Dermis microvascular lymphatic vessel endothelial cell (primary cell): ENCODE results near the gene USH1C. TPM values are rescaled to one million over a fixed set of nuclear protein-coding genes. Genes with fewer than 3 reads are reported as not detected.

Experiments
- total RNA-seq: library from RNA; depleted of rRNA; stranded (reverse); fragments of >200 nt; gene quantifications from 2 replicates; pipeline ENCODE4 v1.2.1, GENCODE V29; 2014

The USH1C gene
- total RNA-seq, 1 donor from 2014 or later = not detected

Other genes starting within 250 kb of the USH1C start
- gene NCR3LG1, start 192.6 kb downstream of the USH1C start, total RNA-seq = 0.38 and 0.51 TPM in 2 replicates
- 0.64 and 2.1 TPM in 2 replicates for gene KCNJ11, start 155.8 kb downstream of the USH1C start, total RNA-seq
- not detected in 2 replicates for gene ABCC8, start 67.6 kb downstream of the USH1C start, total RNA-seq
- not detected in 2 replicates for gene OTOG, start 2.8 kb upstream of the USH1C start, total RNA-seq
- not detected in 2 replicates for gene MYOD1, start 175.2 kb upstream of the USH1C start, total RNA-seq
- gene KCNC1, start 190.4 kb upstream of the USH1C start, total RNA-seq = not detected in 2 replicates